ENCODE measurements around the gene HIGD1B. TPM values are rescaled to one million over a fixed set of nuclear protein-coding genes. Genes with fewer than 3 reads are reported as not detected.

The HIGD1B gene
- total and polyA plus RNA-seq, 10 of the 15 experiments (the other 5 are each of a cell fraction or from before 2014, with no cell fraction given), result 1.0 TPM; not detected in 9

DNA sequence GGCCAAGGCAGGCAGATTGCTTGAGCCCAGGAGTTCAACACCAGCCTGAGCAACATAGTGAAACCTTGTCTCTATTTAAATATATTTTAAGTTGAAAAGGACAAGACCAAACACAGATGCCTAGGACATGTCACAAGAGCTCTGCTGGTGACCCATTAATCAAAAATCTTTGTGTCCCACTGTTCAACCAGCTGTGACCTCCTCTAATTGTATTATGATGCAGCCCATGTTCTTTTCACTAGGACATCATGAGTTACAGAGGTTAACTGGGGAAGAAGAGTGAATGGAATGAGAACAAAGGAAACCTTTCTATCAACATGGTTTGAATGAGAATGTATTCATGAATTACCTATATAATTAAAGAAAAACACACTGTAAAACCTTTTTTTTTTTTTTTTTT lies 44.6 kb downstream of the HIGD1B start (continued):
- no peak for TF ChIP-seq BACH1 (IDR thresholded peaks at IDR 0.05; ENCODE audit: borderline replicate concordance)
- TF ChIP-seq BCL11A (IDR thresholded peaks at IDR 0.05; ENCODE audit: low read depth, low read length), result no peak
- no peak for TF ChIP-seq STAT1 (conservative IDR thresholded peaks at IDR 0.05)
- no peak for TF ChIP-seq STAT3 (IDR thresholded peaks at IDR 0.05; ENCODE audit: low read depth, low read length)
- TF ChIP-seq GABPA (IDR thresholded peaks at IDR 0.05; ENCODE audit: low read depth), result no peak
- TF ChIP-seq, protein P1, sequence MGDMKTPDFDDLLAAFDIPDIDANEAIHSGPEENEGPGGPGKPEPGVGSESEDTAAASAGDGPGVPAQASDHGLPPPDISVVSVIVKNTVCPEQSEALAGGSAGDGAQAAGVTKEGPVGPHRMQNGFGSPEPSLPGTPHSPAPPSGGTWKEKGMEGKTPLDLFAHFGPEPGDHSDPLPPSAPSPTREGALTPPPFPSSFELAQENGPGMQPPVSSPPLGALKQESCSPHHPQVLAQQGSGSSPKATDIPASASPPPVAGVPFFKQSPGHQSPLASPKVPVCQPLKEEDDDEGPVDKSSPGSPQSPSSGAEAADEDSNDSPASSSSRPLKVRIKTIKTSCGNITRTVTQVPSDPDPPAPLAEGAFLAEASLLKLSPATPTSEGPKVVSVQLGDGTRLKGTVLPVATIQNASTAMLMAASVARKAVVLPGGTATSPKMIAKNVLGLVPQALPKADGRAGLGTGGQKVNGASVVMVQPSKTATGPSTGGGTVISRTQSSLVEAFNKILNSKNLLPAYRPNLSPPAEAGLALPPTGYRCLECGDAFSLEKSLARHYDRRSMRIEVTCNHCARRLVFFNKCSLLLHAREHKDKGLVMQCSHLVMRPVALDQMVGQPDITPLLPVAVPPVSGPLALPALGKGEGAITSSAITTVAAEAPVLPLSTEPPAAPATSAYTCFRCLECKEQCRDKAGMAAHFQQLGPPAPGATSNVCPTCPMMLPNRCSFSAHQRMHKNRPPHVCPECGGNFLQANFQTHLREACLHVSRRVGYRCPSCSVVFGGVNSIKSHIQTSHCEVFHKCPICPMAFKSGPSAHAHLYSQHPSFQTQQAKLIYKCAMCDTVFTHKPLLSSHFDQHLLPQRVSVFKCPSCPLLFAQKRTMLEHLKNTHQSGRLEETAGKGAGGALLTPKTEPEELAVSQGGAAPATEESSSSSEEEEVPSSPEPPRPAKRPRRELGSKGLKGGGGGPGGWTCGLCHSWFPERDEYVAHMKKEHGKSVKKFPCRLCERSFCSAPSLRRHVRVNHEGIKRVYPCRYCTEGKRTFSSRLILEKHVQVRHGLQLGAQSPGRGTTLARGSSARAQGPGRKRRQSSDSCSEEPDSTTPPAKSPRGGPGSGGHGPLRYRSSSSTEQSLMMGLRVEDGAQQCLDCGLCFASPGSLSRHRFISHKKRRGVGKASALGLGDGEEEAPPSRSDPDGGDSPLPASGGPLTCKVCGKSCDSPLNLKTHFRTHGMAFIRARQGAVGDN (IDR thresholded peaks at IDR 0.05), result no peak
- TF ChIP-seq ZBED1 (IDR thresholded peaks at IDR 0.05; ENCODE audit: borderline replicate concordance), result no peak

DNA sequence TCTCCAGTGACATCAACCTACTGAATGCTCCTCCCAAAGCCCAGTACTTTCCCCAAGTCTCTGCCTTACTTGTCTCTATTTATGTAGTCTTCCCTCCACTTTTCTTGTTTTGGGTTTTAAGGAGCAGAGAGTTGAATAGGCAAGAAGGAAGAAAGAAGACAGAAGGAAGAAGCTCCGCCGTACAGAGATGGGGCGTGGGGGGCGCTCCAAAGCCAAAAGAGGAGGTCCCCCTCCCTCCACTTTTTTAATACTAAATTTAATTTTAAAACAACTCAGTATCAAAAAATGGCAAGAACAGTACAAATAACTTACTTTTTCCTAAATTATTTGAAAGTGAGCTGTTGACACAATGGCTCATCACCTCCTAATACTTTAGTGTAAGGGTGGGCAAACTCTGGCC lies 47.0 kb downstream of the HIGD1B start:
- Histone ChIP-seq H3K4me3 (no peak overlapping the region), H3K36me3 (ENCODE audit: control insufficient read depth in 2 of 2, insufficient read depth in 2 of 2, low read length in 1 of 2) (peaks cover 0 to 9% of the 10 kb centered on the region in 2 experiments; a peak in 2 of 4 replicates), H3K4me1 (ENCODE audit: control insufficient read depth, insufficient read depth, low read length) (peaks cover 3% of the 10 kb centered on the region; the same call in 1 of the 2 replicates), H3K27me3 (replicated peaks in 1 of 2; ENCODE audit: control insufficient read depth in 2 of 2, insufficient read depth in 2 of 2, low read length in 1 of 2) (no peaks in the 10 kb centered on the region), H3K27ac (ENCODE audit: control insufficient read depth, insufficient read depth) (no peak overlapping the region), H2AFZ (ENCODE audit: control insufficient read depth, low read depth, low read length) (no peak overlapping the region), H3K9me3 (replicated peaks; ENCODE audit: control insufficient read depth, insufficient read depth, low read length) (no peaks in the 10 kb centered on the region), H3K79me2 (ENCODE audit: control insufficient read depth, insufficient read depth, low read length) (peaks cover 45% of the 10 kb centered on the region), H3K9ac (ENCODE audit: control insufficient read depth, insufficient read depth, low read length) (no peak overlapping the region), H3K4me2 (ENCODE audit: control insufficient read depth, insufficient read depth) (no peak overlapping the region), H4K20me1 (ENCODE audit: control insufficient read depth, insufficient read depth) (no peaks in the 10 kb centered on the region)
- 97% methylated on average over 4 of the region's 4 CpGs for WGBS (ENCODE audit: insufficient coverage, insufficient replicate concordance, low lambda C conversion rate, missing lambda C conversion rate)
- FAIRE-seq, result no peak
- DNase-seq (ENCODE audit: low read depth, low spot score), result no peak
- SMC1A ChIA-PET (ENCODE audit: uncharacterized antibody, unreplicated experiment), result interaction anchor here (1.0 to 1.6 kb wide), 2 partner anchors 10 to 26 kb away, joined by 4 to 6 read pairs; no protein-coding TSS in a partner anchor
- in situ Hi-C loops (cut with MboI) (no loop called here), intact Hi-C loops (cut with micrococcal nuclease; ENCODE audit: unreplicated experiment) (no loop called here)
- BruUV-seq (replicated peaks), result no TSS peak
- CTCF ChIA-PET, result interaction anchor here (0.7 kb wide), 1 partner anchor 16 kb away, joined by 3 read pairs; no protein-coding TSS in a partner anchor
- POLR2A ChIA-PET, result interaction anchor here (0.6 kb wide), 1 partner anchor 93 kb away, joined by 5 read pairs; no protein-coding TSS in a partner anchor
- RAD21 ChIA-PET (ENCODE audit: unreplicated experiment), result no interaction called here
- no peak for ATAC-seq
- TF ChIP-seq ZNF384 (IDR thresholded peaks at IDR 0.05; ENCODE audit: borderline replicate concordance, low read depth, low read length) (no peak), POLR2AphosphoS5 (IDR thresholded peaks at IDR 0.05; ENCODE audit: low read length) (no peak), SUPT20H (IDR thresholded peaks at IDR 0.05; ENCODE audit: borderline replicate concordance, control insufficient read depth, low read depth, low read length) (no peak), DPF2 (IDR thresholded peaks at IDR 0.05) (no peak), ASH2L (IDR thresholded peaks at IDR 0.05; ENCODE audit: borderline replicate concordance, low read depth) (no peak), NR2C2 (IDR thresholded peaks at IDR 0.05; ENCODE audit: borderline replicate concordance, control insufficient read depth, insufficient read length, low read depth) (no peak), LARP7 (IDR thresholded peaks at IDR 0.05) (no peak)
- TF ChIP-seq, protein P2, sequence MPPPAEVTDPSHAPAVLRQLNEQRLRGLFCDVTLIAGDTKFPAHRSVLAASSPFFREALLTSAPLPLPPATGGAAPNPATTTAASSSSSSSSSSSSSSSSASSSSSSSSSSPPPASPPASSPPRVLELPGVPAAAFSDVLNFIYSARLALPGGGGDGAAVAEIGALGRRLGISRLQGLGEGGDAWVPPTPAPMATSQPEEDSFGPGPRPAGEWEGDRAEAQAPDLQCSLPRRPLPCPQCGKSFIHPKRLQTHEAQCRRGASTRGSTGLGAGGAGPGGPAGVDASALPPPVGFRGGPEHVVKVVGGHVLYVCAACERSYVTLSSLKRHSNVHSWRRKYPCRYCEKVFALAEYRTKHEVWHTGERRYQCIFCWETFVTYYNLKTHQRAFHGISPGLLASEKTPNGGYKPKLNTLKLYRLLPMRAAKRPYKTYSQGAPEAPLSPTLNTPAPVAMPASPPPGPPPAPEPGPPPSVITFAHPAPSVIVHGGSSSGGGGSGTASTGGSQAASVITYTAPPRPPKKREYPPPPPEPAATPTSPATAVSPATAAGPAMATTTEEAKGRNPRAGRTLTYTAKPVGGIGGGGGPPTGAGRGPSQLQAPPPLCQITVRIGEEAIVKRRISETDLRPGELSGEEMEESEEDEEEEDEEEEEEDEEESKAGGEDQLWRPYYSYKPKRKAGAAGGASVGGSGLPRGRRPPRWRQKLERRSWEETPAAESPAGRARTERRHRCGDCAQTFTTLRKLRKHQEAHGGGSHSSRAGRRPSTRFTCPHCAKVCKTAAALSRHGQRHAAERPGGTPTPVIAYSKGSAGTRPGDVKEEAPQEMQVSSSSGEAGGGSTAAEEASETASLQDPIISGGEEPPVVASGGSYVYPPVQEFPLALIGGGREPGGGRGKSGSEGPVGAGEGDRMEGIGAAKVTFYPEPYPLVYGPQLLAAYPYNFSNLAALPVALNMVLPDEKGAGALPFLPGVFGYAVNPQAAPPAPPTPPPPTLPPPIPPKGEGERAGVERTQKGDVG (CRISPR knock-in tag; IDR thresholded peaks at IDR 0.05), result no peak
- TF ChIP-seq, protein P3, sequence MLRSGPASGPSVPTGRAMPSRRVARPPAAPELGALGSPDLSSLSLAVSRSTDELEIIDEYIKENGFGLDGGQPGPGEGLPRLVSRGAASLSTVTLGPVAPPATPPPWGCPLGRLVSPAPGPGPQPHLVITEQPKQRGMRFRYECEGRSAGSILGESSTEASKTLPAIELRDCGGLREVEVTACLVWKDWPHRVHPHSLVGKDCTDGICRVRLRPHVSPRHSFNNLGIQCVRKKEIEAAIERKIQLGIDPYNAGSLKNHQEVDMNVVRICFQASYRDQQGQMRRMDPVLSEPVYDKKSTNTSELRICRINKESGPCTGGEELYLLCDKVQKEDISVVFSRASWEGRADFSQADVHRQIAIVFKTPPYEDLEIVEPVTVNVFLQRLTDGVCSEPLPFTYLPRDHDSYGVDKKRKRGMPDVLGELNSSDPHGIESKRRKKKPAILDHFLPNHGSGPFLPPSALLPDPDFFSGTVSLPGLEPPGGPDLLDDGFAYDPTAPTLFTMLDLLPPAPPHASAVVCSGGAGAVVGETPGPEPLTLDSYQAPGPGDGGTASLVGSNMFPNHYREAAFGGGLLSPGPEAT (IDR thresholded peaks at IDR 0.05; ENCODE audit: low read depth), result no peak

Data from GM12878 (cell line).